Fibroblast of villous mesenchyme (primary cell): ENCODE results near the gene RAMACL. TPM values are rescaled to one million over a fixed set of nuclear protein-coding genes. Genes with fewer than 3 reads are reported as not detected.

Experiments
- DNase-seq: peaks from one replicate; pipeline ENCODE4 v3.0.0-alpha.2; 2010; ENCODE audit warnings: low read depth
- H3K4me3 ChIP-seq: 2 replicates; pipeline ENCODE4 v1.5.1; 2011; ENCODE audit warnings: low read depth, mild to moderate bottlenecking, low read length
- total RNA-seq: library from RNA; depleted of rRNA; stranded (reverse); fragments of >200 nt; gene quantifications from 2 replicates; pipeline ENCODE4 v1.2.3, GENCODE V29; 2012
- TF ChIP-seq, protein P1 (sequence below): IDR thresholded peaks from 2 replicates; pipeline ENCODE4 v1.5.1; 2012; ENCODE audit warnings: low read depth, mild to moderate bottlenecking, low read length; ENCODE audit not compliant: insufficient read depth

RAMACL gene
- total RNA-seq, 1 donor = 0.43 TPM

GRCh38 chr6:166551754-166552495 is 34.6 kb downstream of the RAMACL start:
- no peak overlapping the region for H3K4me3 ChIP-seq
- no peak for DNase-seq
- TF ChIP-seq, protein P1, sequence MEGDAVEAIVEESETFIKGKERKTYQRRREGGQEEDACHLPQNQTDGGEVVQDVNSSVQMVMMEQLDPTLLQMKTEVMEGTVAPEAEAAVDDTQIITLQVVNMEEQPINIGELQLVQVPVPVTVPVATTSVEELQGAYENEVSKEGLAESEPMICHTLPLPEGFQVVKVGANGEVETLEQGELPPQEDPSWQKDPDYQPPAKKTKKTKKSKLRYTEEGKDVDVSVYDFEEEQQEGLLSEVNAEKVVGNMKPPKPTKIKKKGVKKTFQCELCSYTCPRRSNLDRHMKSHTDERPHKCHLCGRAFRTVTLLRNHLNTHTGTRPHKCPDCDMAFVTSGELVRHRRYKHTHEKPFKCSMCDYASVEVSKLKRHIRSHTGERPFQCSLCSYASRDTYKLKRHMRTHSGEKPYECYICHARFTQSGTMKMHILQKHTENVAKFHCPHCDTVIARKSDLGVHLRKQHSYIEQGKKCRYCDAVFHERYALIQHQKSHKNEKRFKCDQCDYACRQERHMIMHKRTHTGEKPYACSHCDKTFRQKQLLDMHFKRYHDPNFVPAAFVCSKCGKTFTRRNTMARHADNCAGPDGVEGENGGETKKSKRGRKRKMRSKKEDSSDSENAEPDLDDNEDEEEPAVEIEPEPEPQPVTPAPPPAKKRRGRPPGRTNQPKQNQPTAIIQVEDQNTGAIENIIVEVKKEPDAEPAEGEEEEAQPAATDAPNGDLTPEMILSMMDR = no peak

GRCh38 chr6:166546653-166547052 is 39.8 kb downstream of the RAMACL start:
- no peak for DNase-seq
- no peak overlapping the region for H3K4me3 ChIP-seq
- TF ChIP-seq, protein P1 = no peak

DNA sequence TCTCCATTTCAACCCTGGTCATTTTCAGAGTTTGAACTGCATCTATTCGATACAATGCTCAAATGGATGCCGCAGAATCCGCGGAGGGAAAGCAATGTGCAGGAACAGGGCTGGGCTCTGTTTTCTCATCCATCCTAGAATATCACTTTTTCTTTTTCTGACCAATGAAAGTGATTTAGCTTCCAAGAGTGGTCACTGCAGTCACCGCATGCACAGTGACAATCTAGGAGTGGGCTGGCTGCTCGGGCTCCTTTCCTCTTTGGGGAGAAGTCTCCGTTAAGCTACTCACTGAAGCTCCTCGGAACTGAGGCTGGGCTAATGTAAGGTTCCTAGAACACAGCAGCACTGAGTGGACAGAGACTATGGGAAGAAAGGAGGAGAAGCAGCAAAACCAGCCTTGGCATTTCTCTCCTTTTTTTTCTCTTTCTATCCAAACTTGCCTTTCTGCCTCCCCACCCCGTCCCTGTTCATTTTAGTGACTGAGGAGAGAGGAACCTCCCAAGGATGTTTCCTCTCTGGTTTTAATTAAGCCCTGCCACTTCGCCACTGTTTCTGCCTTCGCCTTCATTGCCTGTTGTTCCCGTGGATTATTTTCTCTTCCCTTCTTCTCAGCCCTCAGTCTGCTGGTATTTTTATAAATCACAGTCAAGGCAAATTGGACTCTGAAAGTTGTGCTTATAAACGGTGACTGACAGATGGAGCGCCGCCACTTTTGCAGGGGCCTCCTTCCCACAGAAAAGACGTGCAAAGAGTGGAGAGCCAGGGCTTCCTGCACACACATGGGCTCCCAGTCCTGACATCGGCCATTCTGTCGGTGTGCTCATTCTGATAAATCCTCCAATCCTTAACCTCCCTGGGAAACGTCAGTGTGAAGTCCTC is 41.1 kb downstream of the RAMACL start:
- TF ChIP-seq, protein P1 = no peak
- H3K4me3 ChIP-seq = no peak overlapping the region
- DNase-seq = no peak

DNA sequence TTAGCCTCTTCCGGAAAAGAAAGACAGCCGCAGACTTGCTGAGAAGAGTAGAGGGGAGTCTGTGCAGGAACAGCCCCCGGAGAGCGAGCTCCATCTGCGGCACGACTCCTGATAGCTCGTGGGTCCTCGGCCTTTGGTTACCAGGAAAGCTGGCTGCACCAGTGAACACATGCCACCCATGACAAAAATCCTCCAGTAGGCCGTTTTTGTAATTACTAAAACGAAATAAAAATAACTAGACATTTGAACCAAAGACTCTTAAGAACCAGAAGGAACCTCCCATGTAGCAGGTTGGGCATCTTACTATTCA is 42.2 kb downstream of the RAMACL start:
- no peak for DNase-seq
- TF ChIP-seq, protein P1 = no peak
- no peak overlapping the region for H3K4me3 ChIP-seq

- H3K4me3 ChIP-seq = no peak overlapping the region
- DNase-seq = no peak
- TF ChIP-seq, protein P1 = no peak
Measured at GRCh38 chr6:166543603-166544295, 42.7 kb downstream of the RAMACL start.

DNA sequence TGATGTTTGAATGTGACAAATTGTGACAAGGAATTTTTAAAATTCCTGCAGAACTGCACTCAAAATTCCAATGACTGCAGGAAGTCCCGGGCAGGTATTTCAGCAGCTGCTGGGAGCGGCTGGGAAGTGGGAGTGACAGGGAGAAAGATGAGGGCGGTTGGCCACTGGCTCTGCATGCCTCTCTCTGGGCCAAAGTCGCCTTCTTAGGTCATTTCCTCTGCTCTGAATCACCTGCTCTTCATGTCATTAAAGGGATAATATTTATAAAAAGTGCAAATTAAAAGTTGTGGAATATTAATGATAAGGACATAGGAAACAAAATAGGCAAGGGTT is 43.9 kb downstream of the RAMACL start:
- H3K4me3 ChIP-seq = no peak overlapping the region
- no peak for DNase-seq
- TF ChIP-seq, protein P1 = no peak
